Effector CD4-positive, alpha-beta T cell (primary cell): ENCODE data around the gene WSCD2.

Experiments
- DNase-seq: peaks from one replicate; pipeline ENCODE4 v3.0.0-alpha.2; 2020

Gene WSCD2

GRCh38 chr12:108238474-108238873, 109.4 kb downstream of the WSCD2 start:
- DNase-seq: no peak

- no peak for DNase-seq
Measured at GRCh38 chr12:108239378-108239777, 110.3 kb downstream of the WSCD2 start.

DNA sequence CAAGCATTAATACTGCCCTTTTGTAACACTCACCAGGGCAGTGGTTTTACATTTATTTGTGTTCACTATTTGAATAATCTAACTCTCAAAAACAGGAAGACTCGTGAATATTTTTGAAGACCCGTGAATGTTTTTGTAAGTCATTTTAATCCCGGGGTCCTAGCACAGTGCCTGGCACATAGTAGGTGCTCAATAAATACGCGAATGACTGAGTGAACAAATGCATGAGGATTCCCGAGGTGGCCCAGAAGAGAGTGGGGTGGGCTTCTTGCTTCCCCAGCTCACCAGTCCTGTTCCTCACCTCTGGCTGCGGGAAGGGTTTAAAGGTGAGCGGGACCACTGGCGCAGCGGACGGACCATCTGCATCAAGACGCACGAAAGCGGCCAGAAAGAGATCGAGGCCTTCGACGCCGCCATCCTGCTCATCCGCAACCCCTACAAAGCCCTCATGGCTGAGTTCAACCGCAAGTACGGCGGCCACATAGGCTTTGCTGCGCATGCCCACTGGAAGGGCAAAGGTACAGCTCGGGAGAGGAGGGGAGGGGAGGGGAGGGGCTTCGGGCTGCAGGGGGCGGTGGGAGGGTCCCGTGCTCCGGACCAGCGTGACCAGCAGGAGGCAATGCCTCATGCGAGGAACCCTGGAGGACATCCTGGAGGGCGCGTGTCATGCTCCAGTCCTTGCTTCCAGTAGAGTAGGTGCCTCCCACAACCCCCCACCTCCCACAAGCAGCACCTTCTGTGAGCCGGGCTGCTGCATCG, 111.1 kb downstream of the WSCD2 start:
- DNase-seq: no peak

DNA sequence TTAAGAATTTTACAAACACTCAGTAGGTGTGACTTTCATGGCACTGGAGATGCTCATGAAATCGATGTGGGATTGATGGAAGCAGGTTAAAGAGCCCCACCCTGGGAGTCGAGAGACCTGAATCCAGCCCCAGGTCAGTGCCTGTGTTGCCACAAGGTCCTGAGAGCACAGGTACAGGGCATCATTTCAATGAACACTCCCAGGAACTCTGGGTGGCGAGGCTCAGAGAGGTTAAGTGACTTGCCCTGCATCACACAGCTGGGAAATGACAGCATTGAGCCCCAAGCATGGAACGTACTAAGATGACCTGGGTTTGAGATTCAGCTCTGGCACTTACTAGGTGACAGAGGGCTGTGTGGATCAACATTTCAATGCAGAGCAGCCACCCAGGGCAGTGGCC, 111.8 kb downstream of the WSCD2 start:
- DNase-seq: no peak

- DNase-seq: no peak
Measured at GRCh38 chr12:108241986-108242703, 113.1 kb downstream of the WSCD2 start.

DNA sequence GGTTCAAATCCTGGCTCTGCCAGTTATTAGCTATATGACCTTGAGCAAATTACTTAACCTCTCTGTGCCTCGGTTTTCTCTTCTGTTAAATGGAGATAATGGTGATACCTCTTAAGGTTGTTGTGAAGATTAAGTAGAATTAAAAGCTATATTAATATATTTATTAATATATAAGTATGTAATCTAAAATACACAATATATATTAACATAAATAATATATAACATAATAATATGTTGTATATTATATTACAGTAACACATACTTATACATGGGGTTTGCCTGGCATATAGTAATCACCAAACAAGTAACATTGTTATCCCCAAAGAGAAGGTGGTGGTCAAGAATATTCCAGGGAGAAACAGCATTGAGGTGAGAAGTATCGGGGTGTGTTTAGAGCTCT, 118.0 kb downstream of the WSCD2 start:
- DNase-seq: no peak

DNA sequence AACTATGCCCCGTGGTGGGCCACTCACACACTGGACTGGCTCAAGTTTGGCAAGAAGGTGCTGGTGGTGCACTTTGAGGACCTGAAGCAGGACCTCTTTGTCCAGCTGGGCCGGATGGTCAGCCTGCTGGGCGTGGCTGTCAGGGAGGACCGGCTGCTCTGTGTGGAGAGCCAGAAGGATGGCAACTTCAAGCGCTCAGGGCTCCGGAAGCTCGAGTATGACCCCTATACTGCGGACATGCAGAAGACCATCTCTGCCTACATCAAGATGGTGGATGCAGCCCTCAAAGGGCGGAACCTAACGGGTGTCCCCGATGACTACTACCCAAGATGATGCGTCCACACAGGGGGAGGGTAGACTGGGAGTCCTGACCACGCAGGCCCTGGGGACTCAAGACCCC, 118.9 kb downstream of the WSCD2 start:
- no peak for DNase-seq

DNA sequence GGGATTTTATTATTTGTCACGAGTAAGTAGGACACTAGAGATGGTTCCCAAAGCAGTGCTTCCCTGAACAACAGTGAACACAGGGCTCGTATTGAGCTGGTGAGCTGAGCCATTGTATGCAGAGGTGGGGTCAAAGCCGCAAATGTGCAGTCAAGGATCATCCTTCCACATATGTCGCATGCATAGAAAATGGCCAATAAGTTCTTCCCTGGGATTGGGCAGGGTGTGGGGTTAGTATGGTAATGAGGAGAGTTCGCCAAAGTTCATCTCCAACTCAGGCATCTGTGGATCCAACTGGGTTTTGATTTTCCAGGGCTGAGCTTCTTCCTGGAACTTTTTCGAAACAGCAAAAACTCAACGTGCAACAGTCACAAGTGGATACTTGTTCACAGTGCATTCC, 123.4 kb downstream of the WSCD2 start:
- DNase-seq: no peak

GRCh38 chr12:108253540-108253939, 124.5 kb downstream of the WSCD2 start:
- no peak for DNase-seq

- no peak for DNase-seq
Measured at GRCh38 chr12:108254030-108254429, 124.9 kb downstream of the WSCD2 start.

DNA sequence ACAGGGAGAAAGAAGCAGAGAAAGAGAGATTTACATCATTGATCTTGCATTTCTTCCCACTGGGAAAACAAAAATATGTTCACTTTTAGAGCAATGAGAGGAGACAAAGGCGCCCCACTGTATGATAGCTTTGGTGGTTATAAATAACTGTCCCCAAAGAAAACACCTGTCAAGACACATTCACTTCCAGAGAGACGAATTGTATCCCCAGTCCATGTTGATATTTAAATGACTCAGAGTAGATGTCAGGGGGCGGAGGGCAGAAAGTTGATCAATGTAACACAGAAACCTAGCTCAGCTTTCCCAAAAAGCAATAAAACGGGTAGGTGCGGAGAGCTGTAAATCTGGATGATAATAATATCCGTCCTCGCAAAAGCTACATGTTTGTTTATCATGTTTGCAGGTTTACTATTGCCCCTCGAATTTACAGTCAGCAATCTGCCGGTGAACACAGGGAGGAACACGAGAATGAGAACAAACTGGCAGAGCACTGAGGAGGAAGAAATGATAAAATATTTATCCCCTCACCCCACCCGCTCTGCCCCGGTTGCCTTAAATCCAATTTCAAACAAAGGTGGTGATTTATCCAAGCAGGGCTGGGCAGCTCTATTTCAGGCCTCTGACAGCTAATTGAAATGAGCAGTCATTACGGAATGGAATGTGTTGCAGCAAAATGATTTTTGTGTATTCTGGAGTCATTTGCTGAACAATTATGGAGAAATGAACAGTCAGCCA, 125.6 kb downstream of the WSCD2 start:
- no peak for DNase-seq

DNA sequence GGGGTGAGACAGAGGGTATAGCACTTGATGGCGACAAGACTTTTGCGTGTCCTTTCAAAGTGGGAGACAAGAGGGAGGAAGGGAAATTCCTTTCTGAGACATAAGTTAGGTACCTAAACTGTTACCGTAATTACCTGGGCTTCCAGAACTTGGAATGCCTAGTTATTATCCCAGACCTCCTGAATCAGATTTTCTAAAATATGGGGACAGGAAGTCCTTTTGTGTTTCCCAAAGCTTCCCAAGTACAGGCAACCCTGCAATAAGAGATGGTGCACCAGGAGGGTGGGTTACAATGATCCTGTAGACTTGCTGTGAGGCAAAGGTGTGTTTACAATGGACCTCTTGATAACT, 126.1 kb downstream of the WSCD2 start:
- DNase-seq: no peak

- DNase-seq: no peak
Measured at GRCh38 chr12:108257004-108257403, 127.9 kb downstream of the WSCD2 start.

DNA sequence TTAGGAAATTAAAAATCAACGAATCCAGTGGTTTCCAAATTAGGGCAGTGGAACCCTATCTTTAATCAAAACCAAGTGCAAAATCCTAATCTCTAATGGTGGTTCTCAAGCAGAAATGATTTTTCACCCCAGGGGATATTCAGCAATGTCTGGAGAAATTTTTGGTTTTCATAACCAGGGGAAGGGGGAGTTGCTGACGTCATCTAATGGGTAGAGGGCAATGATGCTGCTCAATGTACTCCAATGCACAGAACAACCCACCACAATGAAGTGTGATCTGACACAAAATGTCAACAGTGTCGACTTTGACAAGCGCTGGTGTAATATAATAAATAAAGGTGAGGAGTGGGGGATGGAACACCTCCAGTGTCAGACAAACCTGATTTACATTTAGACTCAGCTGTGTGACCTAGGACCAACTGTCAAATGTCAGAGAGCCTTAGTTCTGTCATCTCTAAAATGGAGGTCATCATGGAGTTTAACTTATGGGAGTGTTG, 128.6 kb downstream of the WSCD2 start:
- DNase-seq: no peak

- no peak for DNase-seq
Measured at GRCh38 chr12:108260039-108260438, 131.0 kb downstream of the WSCD2 start.

- no peak for DNase-seq
Measured at GRCh38 chr12:108260969-108261368, 131.9 kb downstream of the WSCD2 start.

- no peak for DNase-seq
Measured at GRCh38 chr12:108265505-108265904, 136.4 kb downstream of the WSCD2 start.

DNA sequence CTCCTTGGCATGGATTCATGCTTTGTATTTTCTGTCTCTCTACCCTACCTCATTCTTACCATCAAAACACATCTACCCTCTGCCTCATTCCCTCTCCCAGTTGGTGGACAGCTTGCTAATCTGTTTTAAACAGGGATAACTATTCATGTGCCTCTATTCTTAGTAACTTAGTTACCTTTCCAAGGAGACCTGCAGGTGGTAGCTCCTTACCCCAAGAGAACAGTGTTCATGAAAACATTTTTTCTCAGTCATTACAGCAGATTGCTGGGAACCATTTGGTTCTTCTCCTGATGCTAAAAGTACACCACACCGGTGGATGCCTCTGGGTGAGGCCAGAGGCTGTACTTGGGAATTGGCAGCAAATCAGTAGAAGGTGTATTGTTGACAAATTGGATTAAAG, 137.0 kb downstream of the WSCD2 start:
- DNase-seq: no peak

- no peak for DNase-seq
Measured at GRCh38 chr12:108267450-108267849, 138.4 kb downstream of the WSCD2 start.

DNA sequence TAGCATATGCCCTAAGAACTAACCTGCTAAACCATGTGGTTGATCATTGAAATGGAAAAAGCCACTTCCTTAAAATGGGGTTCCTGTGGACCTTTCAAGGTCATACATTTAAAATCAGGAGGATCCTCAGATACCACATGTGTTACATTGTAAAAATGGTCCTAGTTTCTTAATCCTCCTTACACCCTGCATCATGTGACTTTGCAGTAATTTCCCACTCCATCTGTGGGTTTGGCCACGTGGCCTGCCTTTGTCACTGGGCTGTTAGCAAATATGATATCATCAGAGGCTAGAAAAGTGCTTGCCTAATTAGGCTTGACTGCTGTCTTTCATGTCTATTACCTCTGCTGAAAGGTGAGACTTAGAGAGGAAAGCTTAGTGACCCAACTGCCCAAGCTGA, 139.3 kb downstream of the WSCD2 start:
- no peak for DNase-seq

- no peak for DNase-seq
Measured at GRCh38 chr12:108269224-108269623, 140.1 kb downstream of the WSCD2 start.

- no peak for DNase-seq
Measured at GRCh38 chr12:108270035-108270848, 141.2 kb downstream of the WSCD2 start.

GRCh38 chr12:108270849-108271143, 141.7 kb downstream of the WSCD2 start:
- DNase-seq: no peak
